Keratinocyte (primary cell): ENCODE measurements around the gene BNIP3.

Source experiments
- EZH2 ChIP-seq: IDR thresholded peaks from one replicate; pipeline ENCODE4 v1.6.1; 2012; ENCODE audit warnings: inconsistent platforms, mild to moderate bottlenecking, low read length, moderate library complexity
- TF ChIP-seq, protein P1 (sequence below), 3 experiments: IDR thresholded peaks in 1 of 3; conservative IDR thresholded peaks in 1 of 3; optimal IDR thresholded peaks in 1 of 3; 2 replicates in 2 of 3; 3 replicates in 1 of 3; pipeline versions ENCODE3 to v1.5.1; 2011; ENCODE audit warnings: low read length in 3 of 3, mild to moderate bottlenecking in 3 of 3, moderate library complexity in 2 of 3, control low read depth in 1 of 3, inconsistent platforms in 1 of 3; ENCODE audit not compliant: insufficient read depth in 2 of 3; ENCODE audit errors: extremely low read depth in 1 of 3

DNA sequence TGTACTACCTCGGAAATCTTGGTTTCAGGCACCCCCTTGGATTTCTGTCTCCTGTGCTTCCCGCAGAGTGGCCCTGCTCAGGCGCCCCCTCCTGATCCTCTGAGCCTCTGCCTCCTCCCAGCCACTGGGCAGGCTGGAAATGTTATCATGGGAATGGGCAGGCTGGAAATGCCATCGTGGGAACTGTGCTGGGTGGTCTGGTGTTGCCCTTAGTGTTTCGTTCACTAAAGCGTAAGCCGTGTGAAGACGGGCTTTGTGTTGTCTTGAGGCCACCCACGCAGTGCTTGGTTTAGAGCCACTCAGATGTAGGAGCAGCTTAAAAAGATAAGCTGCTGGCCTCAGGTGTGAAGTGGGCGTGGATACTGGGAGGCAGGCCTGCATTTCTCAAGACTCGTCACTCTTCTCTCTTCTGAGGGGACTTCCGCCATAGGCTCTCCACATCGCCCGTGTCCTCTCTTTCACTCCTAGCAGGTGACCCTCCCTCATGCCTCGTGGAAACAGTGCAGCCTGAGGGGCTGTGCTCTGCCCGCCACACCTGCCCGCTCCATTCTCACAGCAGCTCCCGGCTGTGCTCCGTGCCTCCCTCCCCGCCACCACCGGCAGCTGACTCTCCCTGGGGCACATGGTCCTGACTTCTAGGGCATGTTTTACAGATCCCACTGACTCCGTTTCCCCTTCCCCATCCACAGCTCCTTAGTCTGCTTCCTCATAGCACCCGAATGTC lies 52.4 kb downstream of the BNIP3 start:
- TF ChIP-seq, protein P1, sequence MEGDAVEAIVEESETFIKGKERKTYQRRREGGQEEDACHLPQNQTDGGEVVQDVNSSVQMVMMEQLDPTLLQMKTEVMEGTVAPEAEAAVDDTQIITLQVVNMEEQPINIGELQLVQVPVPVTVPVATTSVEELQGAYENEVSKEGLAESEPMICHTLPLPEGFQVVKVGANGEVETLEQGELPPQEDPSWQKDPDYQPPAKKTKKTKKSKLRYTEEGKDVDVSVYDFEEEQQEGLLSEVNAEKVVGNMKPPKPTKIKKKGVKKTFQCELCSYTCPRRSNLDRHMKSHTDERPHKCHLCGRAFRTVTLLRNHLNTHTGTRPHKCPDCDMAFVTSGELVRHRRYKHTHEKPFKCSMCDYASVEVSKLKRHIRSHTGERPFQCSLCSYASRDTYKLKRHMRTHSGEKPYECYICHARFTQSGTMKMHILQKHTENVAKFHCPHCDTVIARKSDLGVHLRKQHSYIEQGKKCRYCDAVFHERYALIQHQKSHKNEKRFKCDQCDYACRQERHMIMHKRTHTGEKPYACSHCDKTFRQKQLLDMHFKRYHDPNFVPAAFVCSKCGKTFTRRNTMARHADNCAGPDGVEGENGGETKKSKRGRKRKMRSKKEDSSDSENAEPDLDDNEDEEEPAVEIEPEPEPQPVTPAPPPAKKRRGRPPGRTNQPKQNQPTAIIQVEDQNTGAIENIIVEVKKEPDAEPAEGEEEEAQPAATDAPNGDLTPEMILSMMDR (optimal IDR thresholded peaks at IDR 0.05 in 1 of 3, IDR thresholded peaks at IDR 0.05 in 1 of 3, conservative IDR thresholded peaks at IDR 0.05 in 1 of 3; ENCODE audit: extremely low read depth in 1 of 3, insufficient read depth in 2 of 3, low read length in 3 of 3): no peak
- no peak for TF ChIP-seq EZH2
